Activated CD8-positive, alpha-beta memory T cell treated with anti-CD3 and anti-CD28 coated beads, Interleukin-2, amount 10 ng/mL, durations not matched to agents 7 days and 5 days (primary cell): ENCODE data around the gene PTPRN2. TPM values are rescaled to one million over a fixed set of nuclear protein-coding genes. Genes with fewer than 3 reads are reported as not detected.
"Not testable (repeated sequence)": the region's sequence is repeated elsewhere in the genome, so short reads cannot be mapped to it uniquely, and the experiment has no call there.

Experiments
- ATAC-seq: fragments of 150-1000 bp; cut with Tn5 transposase; one replicate; pipeline ENCODE4 v1.10.0; 2021; ENCODE audit warnings: moderate library complexity
- CTCF ChIA-PET: fragments of 350-600 bp; sonication (Branson Sonifier 250); formaldehyde crosslinking; loops from one replicate; lab custom pipeline; 2021; ENCODE audit warnings: antibody characterized with exemption; lab: Charles Lee
- DNase-seq: peaks from one replicate; pipeline ENCODE4 v3.0.0-alpha.2; 2020
- H3K27ac Mint-ChIP-seq: one replicate; pipeline ENCODE4 v1.8.0; 2021; ENCODE audit warnings: mild to moderate bottlenecking, mixed read lengths
- H3K27me3 Mint-ChIP-seq: one replicate; pipeline ENCODE4 v1.8.0; 2021; ENCODE audit warnings: mixed read lengths
- H3K36me3 Mint-ChIP-seq: one replicate; pipeline ENCODE4 v1.8.0; 2021; ENCODE audit warnings: mild to moderate bottlenecking, mixed read lengths
- H3K4me1 Mint-ChIP-seq: one replicate; pipeline ENCODE4 v1.8.0; 2021; ENCODE audit warnings: mixed read lengths
- H3K4me3 Mint-ChIP-seq: one replicate; pipeline ENCODE4 v1.8.0; 2021; ENCODE audit warnings: mild to moderate bottlenecking, moderate library complexity, mixed read lengths
- H3K9me3 Mint-ChIP-seq: one replicate; pipeline ENCODE4 v1.8.0; 2022; ENCODE audit warnings: low read depth, mixed read lengths
- total RNA-seq, 2 experiments: library from RNA; stranded (reverse); gene quantifications; one replicate each; pipeline ENCODE4 v1.2.3, GENCODE V29; 2021

Gene PTPRN2
- total RNA-seq, 2 experiments from 2014 or later, result 3.2 to 5.7 TPM

DNA sequence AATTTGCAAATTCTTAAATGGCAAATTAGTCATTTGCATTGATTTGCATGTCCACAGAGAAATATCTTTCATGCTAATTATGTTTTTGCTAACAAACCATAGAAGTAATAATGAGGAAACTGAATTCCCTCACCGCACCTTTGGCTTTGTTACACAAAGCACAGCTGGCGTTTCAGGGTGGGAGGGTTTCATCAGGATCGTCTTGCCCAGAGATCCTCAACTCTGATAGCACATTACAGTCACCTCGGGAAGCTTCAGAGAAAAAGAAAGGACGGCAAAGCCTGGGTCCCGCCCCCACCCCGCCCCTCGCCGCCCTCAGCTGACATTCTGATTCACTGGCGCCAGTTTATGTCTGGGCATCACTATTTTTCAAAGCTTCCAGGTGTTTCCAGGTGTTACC, 119.4 kb downstream of the PTPRN2 start:
- Mint-ChIP-seq H3K27me3 (peaks cover 6% of the 10 kb centered on the region), H3K9me3 (peaks cover 8% of the 10 kb centered on the region), H3K36me3 (no peaks in the 10 kb centered on the region), H3K27ac (no peak overlapping the region), H3K4me3 (no peak overlapping the region), H3K4me1 (peaks cover 2% of the 10 kb centered on the region)
- ATAC-seq (no peak), DNase-seq (no peak)
- CTCF ChIA-PET, result no interaction called here

DNA sequence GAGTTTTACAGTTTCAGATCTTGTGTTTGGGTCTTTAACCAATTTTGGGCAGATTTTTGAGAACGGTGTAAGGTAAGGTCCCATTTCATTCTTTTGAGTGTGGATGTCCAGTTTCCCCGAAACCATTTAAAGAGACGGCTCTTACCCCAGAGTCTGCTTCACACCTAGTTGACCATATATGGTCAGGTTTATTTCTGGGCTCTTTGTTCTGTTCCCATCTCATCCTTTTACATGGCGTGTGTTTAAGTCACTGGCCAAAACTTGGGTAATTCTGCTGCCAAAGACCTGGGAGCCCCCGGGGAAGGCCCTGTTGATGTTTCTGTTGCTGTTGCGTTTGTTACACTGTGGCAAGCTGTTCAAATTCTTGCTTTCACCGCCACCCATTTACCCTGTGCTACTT, 120.1 kb downstream of the PTPRN2 start:
- H3K27ac Mint-ChIP-seq, result no peak overlapping the region
- H3K4me3 Mint-ChIP-seq, result no peak overlapping the region
- ATAC-seq (no peak), DNase-seq (no peak)
- peaks cover 6% of the 10 kb centered on the region for H3K27me3 Mint-ChIP-seq
- CTCF ChIA-PET, result no interaction called here
- H3K36me3 Mint-ChIP-seq, result no peaks in the 10 kb centered on the region
- peaks cover 9% of the 10 kb centered on the region for H3K9me3 Mint-ChIP-seq
- H3K4me1 Mint-ChIP-seq, result peaks cover 2% of the 10 kb centered on the region

GRCh38 chr7:158463317-158463716, 124.3 kb downstream of the PTPRN2 start:
- no peak overlapping the region for H3K27ac Mint-ChIP-seq
- no peaks in the 10 kb centered on the region for H3K4me1 Mint-ChIP-seq
- no peaks in the 10 kb centered on the region for H3K36me3 Mint-ChIP-seq
- CTCF ChIA-PET, result no interaction called here
- H3K9me3 Mint-ChIP-seq, result peaks cover 9% of the 10 kb centered on the region
- DNase-seq, result no peak
- no peaks in the 10 kb centered on the region for H3K27me3 Mint-ChIP-seq
- no peak overlapping the region for H3K4me3 Mint-ChIP-seq
- ATAC-seq, result no peak

DNA sequence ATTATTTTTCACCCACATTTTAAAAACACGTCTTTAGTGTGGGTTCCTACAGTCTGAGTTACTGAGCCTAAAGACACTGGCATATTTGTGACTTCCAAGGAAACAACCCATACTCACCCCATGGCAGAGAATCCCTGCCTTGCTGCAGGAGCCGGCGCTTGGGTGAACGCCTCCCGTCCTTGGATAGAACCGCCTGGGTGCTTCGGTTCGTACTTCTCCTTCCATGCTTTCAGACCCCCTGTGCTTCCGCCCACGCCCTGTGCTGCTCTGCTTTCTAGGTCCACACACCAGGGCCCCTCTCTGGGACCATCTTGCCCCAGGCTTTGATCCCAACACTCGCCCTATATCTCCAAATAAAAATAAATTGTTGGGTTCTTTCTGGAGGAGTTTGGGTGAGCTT, 125.8 kb downstream of the PTPRN2 start:
- Mint-ChIP-seq H3K27me3 (no peaks in the 10 kb centered on the region), H3K4me3 (no peak overlapping the region), H3K27ac (no peak overlapping the region), H3K9me3 (peaks cover 9% of the 10 kb centered on the region), H3K4me1 (no peaks in the 10 kb centered on the region), H3K36me3 (no peaks in the 10 kb centered on the region)
- no peak for ATAC-seq
- CTCF ChIA-PET, result no interaction called here
- DNase-seq, result no peak

- Mint-ChIP-seq H3K27me3 (no peaks in the 10 kb centered on the region), H3K4me3 (no peak overlapping the region), H3K27ac (no peak overlapping the region), H3K9me3 (peaks cover 16% of the 10 kb centered on the region), H3K4me1 (no peaks in the 10 kb centered on the region), H3K36me3 (no peaks in the 10 kb centered on the region)
- CTCF ChIA-PET, result no interaction called here
- no peak for DNase-seq
- no peak for ATAC-seq
Observed at GRCh38 chr7:158460665-158461064, 127.0 kb downstream of the PTPRN2 start.

DNA sequence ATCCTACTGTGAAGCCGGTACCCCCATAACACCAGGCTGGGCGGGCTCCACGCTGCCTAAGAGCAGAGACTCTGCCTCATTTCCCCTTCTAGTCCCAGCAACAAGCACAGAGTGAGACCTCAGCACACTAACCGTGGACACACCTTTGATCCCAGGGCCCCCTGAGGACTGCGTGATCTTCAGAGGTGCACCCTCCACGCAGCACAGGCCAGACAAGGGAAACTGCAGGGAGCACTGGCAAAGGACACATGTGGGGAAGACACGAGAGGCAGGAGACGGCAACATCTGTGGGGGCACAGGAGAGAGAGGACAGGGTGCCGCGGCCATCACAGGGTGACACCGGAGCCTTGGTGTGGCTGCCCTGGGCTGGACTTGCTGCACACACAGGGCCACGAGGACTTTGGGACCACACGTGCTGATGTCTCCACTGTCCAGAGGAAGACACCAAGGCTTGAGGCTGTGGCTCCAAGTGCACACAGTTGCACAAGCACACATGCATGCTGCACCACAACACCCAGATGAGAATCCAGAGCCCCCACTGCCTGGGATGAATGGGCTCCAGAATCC, 128.8 kb downstream of the PTPRN2 start:
- CTCF ChIA-PET, result no interaction called here
- H3K36me3 Mint-ChIP-seq, result peaks cover 2% of the 10 kb centered on the region
- no peak for ATAC-seq
- H3K27ac Mint-ChIP-seq, result no peak overlapping the region
- H3K27me3 Mint-ChIP-seq, result no peaks in the 10 kb centered on the region
- peaks cover 18% of the 10 kb centered on the region for H3K9me3 Mint-ChIP-seq
- DNase-seq, result no peak
- H3K4me1 Mint-ChIP-seq, result no peaks in the 10 kb centered on the region
- H3K4me3 Mint-ChIP-seq, result no peak overlapping the region

DNA sequence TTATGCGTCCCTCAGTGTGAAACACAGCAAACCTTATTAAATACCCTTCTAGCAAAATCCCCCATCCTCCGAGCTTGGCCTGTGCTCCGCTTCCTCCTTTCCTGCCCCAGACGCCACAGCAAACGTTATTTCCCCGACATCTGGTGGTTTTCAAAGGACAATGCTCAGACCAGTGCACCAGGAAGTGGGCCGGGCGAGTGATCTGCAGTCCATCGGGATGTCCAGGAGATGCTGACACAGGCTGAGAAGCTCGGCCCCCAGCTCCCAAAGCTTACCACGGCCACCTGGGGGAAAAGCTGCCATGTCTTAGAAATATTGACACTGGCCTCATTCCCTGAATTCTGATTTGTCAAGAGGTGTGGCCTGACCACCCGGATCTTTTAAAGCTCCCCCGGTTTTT, 129.5 kb downstream of the PTPRN2 start:
- H3K4me1 Mint-ChIP-seq, result no peaks in the 10 kb centered on the region
- CTCF ChIA-PET, result no interaction called here
- DNase-seq (no peak), ATAC-seq (no peak)
- H3K27ac Mint-ChIP-seq, result no peak overlapping the region
- no peaks in the 10 kb centered on the region for H3K27me3 Mint-ChIP-seq
- H3K9me3 Mint-ChIP-seq, result peaks cover 16% of the 10 kb centered on the region
- no peak overlapping the region for H3K4me3 Mint-ChIP-seq
- H3K36me3 Mint-ChIP-seq, result peaks cover 2% of the 10 kb centered on the region

DNA sequence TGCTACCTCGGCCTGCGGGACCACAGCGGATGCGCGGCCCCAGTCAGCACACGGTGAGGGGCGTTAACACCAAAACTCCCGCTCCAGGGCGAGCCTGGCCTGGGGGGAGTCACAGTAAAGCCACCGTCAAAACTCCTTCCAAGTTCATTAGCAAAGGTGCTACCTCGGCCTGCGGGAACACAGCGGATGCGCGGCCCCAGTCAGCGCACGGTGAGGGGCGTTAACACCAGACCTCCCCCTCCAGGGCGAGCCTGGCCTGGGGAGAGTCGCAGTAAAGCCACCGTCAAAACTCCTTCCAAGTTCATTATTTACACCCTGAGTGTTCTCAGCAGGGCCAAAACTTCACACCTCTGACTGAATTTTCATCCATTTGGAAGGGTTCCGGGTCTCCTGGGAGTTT, 130.0 kb downstream of the PTPRN2 start:
- H3K27me3 Mint-ChIP-seq, H3K36me3 Mint-ChIP-seq, CTCF ChIA-PET, ATAC-seq, DNase-seq, H3K27ac Mint-ChIP-seq, H3K4me1 Mint-ChIP-seq, H3K4me3 Mint-ChIP-seq: not testable (repeated sequence)
- peaks cover 16% of the 10 kb centered on the region for H3K9me3 Mint-ChIP-seq

DNA sequence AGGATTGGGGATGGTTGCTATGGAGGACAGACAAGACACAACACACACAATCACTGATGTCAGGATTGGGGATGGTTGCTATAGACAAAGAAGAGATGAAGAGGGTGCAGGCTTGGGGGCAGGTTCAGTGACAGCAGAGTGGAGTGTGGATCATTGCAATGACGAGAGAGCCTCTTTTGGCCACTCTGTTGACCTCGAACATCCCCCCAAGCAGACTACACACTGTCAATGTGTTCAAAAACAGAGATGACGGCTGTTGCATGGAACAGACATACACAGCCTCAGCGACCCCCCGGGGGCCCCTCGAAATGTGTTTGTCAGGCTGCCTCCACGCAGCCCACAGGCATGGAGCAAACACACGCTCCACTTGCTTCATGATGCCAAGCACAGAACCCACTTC, 133.0 kb downstream of the PTPRN2 start:
- no peaks in the 10 kb centered on the region for H3K4me1 Mint-ChIP-seq
- H3K27me3 Mint-ChIP-seq, result no peaks in the 10 kb centered on the region
- peaks cover 16% of the 10 kb centered on the region for H3K9me3 Mint-ChIP-seq
- H3K36me3 Mint-ChIP-seq, result peaks cover 2% of the 10 kb centered on the region
- no peak for DNase-seq
- CTCF ChIA-PET, result no interaction called here
- no peak overlapping the region for H3K27ac Mint-ChIP-seq
- H3K4me3 Mint-ChIP-seq, result no peak overlapping the region
- no peak for ATAC-seq

GRCh38 chr7:158453663-158454062, 134.0 kb downstream of the PTPRN2 start:
- H3K27ac Mint-ChIP-seq, result no peak overlapping the region
- DNase-seq (no peak), ATAC-seq (no peak)
- H3K9me3 Mint-ChIP-seq, result peaks cover 16% of the 10 kb centered on the region
- H3K4me3 Mint-ChIP-seq, result no peak overlapping the region
- H3K27me3 Mint-ChIP-seq, result no peaks in the 10 kb centered on the region
- CTCF ChIA-PET, result no interaction called here
- no peaks in the 10 kb centered on the region for H3K4me1 Mint-ChIP-seq
- peaks cover 2% of the 10 kb centered on the region for H3K36me3 Mint-ChIP-seq

GRCh38 chr7:158452331-158452730, 135.3 kb downstream of the PTPRN2 start:
- H3K36me3 Mint-ChIP-seq, result peaks cover 2% of the 10 kb centered on the region
- no peak overlapping the region for H3K4me3 Mint-ChIP-seq
- no peaks in the 10 kb centered on the region for H3K4me1 Mint-ChIP-seq
- H3K27me3 Mint-ChIP-seq, result no peaks in the 10 kb centered on the region
- DNase-seq, result no peak
- H3K9me3 Mint-ChIP-seq, result peaks cover 16% of the 10 kb centered on the region
- CTCF ChIA-PET, result no interaction called here
- no peak for ATAC-seq
- H3K27ac Mint-ChIP-seq, result no peak overlapping the region

GRCh38 chr7:158450476-158451124, 137.0 kb downstream of the PTPRN2 start:
- H3K4me3 Mint-ChIP-seq, result no peak overlapping the region
- no peaks in the 10 kb centered on the region for H3K27me3 Mint-ChIP-seq
- CTCF ChIA-PET, result no interaction called here
- peaks cover 8% of the 10 kb centered on the region for H3K9me3 Mint-ChIP-seq
- DNase-seq (no peak), ATAC-seq (no peak)
- no peaks in the 10 kb centered on the region for H3K4me1 Mint-ChIP-seq
- H3K27ac Mint-ChIP-seq, result no peak overlapping the region
- H3K36me3 Mint-ChIP-seq, result peaks cover 2% of the 10 kb centered on the region

DNA sequence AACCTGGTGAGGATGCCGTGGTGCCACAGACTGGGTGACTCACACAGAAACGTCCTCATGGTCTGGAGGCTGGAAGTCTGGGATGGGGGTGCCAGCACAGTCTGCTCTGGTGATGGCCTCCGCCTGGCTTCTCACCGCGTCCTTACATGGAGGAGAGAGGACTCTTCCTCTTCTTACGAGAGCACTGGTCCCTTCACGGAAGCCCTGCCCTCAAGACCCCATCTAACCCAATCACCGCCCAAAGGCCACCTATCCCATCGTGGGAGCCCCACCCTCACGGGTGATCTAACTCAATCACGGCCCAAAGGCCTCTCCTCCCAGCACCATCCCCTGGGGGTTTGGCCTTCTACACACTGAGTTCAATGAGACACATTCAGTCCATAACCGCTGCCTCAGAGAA, 137.7 kb downstream of the PTPRN2 start:
- no peak for DNase-seq
- Mint-ChIP-seq H3K4me1 (no peaks in the 10 kb centered on the region), H3K27ac (no peak overlapping the region), H3K36me3 (peaks cover 2% of the 10 kb centered on the region), H3K27me3 (no peaks in the 10 kb centered on the region), H3K9me3 (peaks cover 8% of the 10 kb centered on the region), H3K4me3 (no peak overlapping the region)
- CTCF ChIA-PET, result no interaction called here
- ATAC-seq, result no peak

DNA sequence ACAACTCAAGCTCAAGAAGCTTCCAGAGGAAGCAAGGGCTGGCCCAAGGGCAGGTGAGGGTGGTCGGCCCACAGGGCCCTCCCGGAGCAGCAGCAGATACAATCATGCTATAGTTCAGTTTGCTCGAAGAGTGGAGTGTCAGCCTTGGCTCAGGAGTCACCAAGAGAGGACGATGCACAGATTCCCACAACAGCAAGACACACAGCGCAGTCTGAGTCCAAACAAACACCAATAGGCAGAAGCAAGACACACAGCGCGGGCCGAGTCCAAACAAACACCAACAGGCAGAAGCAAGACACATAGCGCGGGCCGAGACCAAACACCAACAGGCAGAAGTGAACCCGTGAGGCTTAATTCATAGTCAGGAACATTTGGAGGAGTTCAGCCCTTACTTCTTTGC, 138.4 kb downstream of the PTPRN2 start:
- Mint-ChIP-seq H3K36me3 (no peaks in the 10 kb centered on the region), H3K4me1 (no peaks in the 10 kb centered on the region), H3K27me3 (no peaks in the 10 kb centered on the region), H3K9me3 (peaks cover 2% of the 10 kb centered on the region), H3K4me3 (no peak overlapping the region), H3K27ac (no peak overlapping the region)
- ATAC-seq (no peak), DNase-seq (no peak)
- CTCF ChIA-PET, result no interaction called here
